ENCODE measurements around the gene MYO1A.

Gene MYO1A

DNA sequence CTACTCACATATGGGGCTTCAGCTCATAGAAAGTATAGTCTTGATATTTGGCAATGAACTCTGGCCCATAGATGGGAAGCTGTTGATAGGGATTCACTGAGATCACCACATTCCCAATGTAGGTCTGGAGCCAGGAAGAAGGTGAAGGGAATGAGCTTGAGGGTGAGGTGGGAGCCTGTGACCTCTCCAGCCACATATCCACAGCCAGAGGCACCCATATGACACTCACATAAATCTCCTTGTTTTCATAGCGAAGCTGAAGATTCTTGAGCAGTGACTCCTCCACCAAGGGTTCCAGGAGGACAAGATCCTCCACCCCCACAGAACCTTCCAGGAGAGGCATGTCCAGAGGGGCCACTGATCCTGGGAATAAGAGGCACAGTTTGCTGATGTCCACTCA is 1.9 kb downstream of the MYO1A start:
- no peaks in the 10 kb centered on the region; the same call in 1 of the 2 replicates for H3K4me1 ChIP-seq
- H3K4me3 ChIP-seq = no peak overlapping the region
- H3K9me3 ChIP-seq = no peaks in the 10 kb centered on the region
- in situ Hi-C loops (cut with MboI; ENCODE audit: low sequenced_read_pairs) = no loop called here
- H3K36me3 ChIP-seq (replicated peaks) = no peaks in the 10 kb centered on the region
- H3K27me3 ChIP-seq (ENCODE audit: low read depth) = peaks cover 3% of the 10 kb centered on the region; the same call in 1 of the 2 replicates
- no peak for DNase-seq (ENCODE audit: low spot score in 2 of 2)

DNA sequence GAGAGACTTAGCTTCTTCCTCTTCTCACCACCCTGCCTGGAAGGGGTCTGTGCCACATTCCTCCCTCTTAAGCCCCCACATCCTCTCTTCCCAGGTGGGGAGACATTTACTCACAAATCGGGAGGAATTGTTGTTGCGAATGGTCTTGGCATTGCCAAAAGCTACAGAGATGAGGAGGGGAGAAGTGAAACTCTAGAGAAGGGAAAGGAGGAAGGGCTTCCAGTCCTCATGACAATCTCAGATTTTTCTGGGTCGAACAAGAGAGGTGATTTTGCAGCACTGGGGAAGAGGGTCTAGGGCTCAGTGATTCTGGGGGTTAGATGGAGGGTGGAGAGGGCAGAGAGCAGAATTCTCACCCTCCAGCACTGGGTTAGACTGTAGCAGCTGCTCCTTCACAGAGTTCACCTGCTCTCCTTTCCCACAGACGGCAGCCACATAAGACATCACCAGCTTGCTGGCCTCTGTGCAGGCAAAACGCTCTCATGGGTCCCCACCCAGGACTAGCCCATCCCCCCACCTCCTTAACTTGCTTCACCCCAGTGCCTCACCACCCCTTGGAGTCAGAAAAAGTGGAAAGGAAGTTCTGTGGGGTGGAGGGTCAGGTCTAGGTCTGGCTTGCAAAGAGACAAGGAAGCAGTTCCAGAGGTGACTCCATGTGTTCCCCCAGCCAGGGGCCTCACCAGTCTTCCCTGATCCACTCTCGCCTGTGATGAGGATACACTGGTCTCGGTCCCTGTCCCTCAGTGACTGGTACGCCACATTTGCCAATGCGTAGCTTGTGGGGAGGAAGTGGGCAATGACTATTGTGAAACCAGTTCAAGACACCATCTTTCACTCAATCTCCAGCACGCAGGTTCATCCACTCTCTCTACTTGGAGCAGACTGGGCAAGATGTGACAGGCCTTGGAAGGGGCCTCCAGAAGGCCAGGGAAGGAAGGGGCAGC is 2.7 kb downstream of the MYO1A start:
- Histone ChIP-seq H3K27me3 (ENCODE audit: low read depth) (peaks cover 3% of the 10 kb centered on the region; the same call in 1 of the 2 replicates), H3K9me3 (no peaks in the 10 kb centered on the region), H3K4me3 (no peak overlapping the region), H3K4me1 (no peaks in the 10 kb centered on the region; the same call in 1 of the 2 replicates), H3K36me3 (replicated peaks) (no peaks in the 10 kb centered on the region)
- in situ Hi-C loops (cut with MboI; ENCODE audit: low sequenced_read_pairs) = no loop called here
- DNase-seq (ENCODE audit: low spot score in 2 of 2) = no peak

DNA sequence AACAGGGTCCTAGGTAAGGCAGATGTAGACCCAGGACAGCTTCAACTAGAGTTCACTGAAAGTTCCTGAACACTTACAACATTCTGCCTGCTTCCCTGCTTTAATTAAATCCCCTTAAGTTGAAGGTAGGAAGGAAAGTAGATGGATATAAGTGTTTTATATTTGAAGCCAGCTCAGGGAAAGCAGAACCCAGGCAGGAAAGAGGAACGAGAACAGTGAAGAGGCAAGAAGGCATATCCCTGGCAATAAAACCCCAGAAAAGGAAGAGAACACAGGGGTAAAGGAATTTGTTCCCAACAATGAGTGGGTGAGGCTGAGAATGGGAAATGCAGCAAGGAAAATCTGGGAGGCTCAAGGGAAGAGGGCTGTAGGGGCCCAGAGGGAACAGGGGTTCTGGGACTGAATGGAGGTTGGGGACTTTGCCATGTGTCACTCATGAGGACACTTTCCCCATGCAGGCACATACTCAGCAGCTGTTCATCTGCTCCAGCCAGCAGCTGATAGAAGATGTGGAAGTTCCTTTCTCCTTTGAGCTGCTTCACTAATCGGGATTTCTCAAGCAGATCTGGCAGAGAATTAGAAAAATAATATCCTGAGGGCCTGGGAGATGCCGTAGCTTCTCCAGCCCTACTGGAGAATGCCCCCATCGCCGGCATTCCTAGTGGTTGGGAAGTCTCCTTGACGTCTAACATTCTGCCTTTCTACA is 3.7 kb downstream of the MYO1A start:
- in situ Hi-C loops (cut with MboI; ENCODE audit: low sequenced_read_pairs) = no loop called here
- H3K27me3 ChIP-seq (ENCODE audit: low read depth) = peaks cover 3% of the 10 kb centered on the region; the same call in 1 of the 2 replicates
- no peaks in the 10 kb centered on the region for H3K36me3 ChIP-seq (replicated peaks)
- H3K9me3 ChIP-seq = no peaks in the 10 kb centered on the region
- H3K4me3 ChIP-seq = no peak overlapping the region
- DNase-seq (ENCODE audit: low spot score in 2 of 2) = no peak
- no peaks in the 10 kb centered on the region; the same call in 1 of the 2 replicates for H3K4me1 ChIP-seq

DNA sequence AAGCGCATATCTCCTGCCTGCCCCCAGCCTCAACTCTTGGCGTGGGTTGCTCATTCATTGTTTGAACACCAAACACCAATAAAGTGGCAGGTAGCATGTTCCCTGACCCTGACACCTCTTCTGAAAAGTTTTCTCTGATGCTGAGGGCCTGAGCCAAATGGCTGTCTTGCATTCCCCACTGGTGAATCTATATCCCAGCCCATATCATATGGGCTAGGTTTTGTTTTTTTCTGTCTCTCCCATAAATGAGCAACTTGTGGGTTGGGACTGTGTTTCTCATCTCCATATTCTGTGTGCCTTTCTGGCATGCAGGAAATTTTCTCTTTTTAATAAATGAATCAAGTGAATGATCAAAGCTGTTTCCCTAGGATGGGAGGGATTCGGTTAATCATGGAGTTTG is 5.0 kb downstream of the MYO1A start:
- no peaks in the 10 kb centered on the region for H3K36me3 ChIP-seq (replicated peaks)
- no peak overlapping the region for H3K4me3 ChIP-seq
- H3K9me3 ChIP-seq = no peaks in the 10 kb centered on the region
- H3K27me3 ChIP-seq (ENCODE audit: low read depth) = peaks cover 3% of the 10 kb centered on the region; the same call in 1 of the 2 replicates
- no peak for DNase-seq (ENCODE audit: low spot score in 2 of 2)
- no peaks in the 10 kb centered on the region; the same call in 1 of the 2 replicates for H3K4me1 ChIP-seq
- in situ Hi-C loops (cut with MboI; ENCODE audit: low sequenced_read_pairs) = no loop called here

DNA sequence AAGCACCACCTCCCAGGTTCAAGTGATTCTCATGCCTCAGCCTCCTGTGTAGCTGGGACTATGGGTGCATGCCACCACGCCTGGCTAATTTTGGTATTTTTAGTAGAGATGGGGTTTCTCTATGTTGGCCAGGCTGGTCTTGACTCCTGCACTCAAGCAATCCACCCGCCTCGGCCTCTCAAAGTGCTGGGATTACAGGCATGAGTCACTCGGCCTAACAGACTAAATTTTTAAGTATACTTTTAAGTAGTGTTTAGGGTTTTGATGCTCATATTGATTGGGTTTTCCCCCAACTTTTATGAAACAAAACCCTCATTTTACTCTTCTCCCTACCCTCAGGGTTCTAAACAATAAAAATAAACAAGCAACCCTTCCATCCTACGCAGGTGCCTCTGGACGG is 5.5 kb downstream of the MYO1A start:
- H3K9me3 ChIP-seq = no peaks in the 10 kb centered on the region
- H3K4me1 ChIP-seq = no peaks in the 10 kb centered on the region
- H3K27me3 ChIP-seq (ENCODE audit: low read depth) = peaks cover 3% of the 10 kb centered on the region; the same call in 1 of the 2 replicates
- H3K36me3 ChIP-seq (replicated peaks) = no peaks in the 10 kb centered on the region
- no peak for DNase-seq (ENCODE audit: low spot score in 2 of 2)
- in situ Hi-C loops (cut with MboI; ENCODE audit: low sequenced_read_pairs) = no loop called here
- H3K4me3 ChIP-seq = no peak overlapping the region

DNA sequence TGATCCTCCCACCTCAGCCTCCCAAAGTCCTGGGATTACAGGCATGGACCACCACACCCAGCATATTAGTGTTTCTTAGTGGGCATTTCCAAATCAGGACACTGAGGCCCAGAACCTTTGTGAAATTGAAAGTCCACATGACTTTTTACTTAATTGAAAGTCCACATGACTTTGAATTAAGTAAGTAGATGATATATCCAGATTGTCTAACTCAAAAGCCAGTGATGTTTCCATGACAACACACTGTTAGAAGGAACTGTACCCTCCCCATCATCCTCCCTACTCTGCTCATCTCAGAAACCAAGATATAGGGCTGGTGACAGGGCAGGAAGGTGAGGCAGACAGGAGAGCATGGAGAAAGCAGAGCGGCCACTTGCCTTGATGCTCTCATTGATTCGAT is 7.2 kb downstream of the MYO1A start:
- Histone ChIP-seq H3K36me3 (replicated peaks) (no peaks in the 10 kb centered on the region), H3K4me3 (no peak overlapping the region), H3K27me3 (ENCODE audit: low read depth) (peaks cover 3% of the 10 kb centered on the region; the same call in 1 of the 2 replicates), H3K9me3 (no peaks in the 10 kb centered on the region), H3K4me1 (no peaks in the 10 kb centered on the region)
- in situ Hi-C loops (cut with MboI; ENCODE audit: low sequenced_read_pairs) = no loop called here
- no peak for DNase-seq (ENCODE audit: low spot score in 2 of 2)

DNA sequence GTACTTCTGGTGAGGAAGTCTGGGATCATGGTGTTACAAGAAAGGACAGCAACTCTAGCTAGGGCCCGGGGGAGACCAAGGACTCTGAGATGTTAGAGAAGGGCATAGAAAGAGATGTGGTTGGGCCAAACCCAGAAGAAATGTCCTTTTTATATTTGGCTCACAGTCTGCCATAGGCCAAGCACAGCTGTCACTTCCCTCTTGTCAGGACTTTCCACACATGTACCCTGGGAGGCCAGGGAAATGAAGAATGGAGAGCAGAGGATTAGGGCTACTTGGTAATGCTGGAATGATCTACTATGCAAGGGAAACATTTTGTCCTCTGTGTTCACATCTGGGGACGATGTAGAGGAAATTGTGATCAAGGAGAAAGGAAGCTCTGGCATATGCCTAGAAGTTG is 9.2 kb downstream of the MYO1A start:
- no peak for DNase-seq (ENCODE audit: low spot score in 2 of 2)
- in situ Hi-C loops (cut with MboI; ENCODE audit: low sequenced_read_pairs) = no loop called here
- no peaks in the 10 kb centered on the region for H3K9me3 ChIP-seq
- H3K27me3 ChIP-seq (ENCODE audit: low read depth) = peaks cover 3% of the 10 kb centered on the region; the same call in 1 of the 2 replicates
- H3K4me3 ChIP-seq = no peak overlapping the region
- no peaks in the 10 kb centered on the region for H3K4me1 ChIP-seq
- H3K36me3 ChIP-seq (replicated peaks) = no peaks in the 10 kb centered on the region

DNA sequence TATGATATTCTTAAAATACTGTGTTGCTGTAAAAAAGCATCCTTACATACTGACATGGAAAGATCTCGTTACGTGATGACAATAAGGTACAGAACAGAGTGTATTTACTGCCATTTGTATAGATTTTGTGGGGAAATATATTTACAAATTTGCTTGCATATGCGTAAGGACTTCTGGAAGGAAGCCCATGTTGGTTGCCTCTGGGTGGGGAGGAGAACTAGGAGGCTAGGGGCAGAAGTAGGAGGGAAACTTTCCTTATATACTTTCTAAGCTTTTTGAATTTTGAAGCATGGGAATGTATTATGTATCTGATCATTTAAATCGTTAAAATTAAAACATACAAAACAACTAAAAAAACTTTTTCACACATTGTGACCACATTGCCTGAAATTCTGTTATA is 9.7 kb downstream of the MYO1A start:
- no peaks in the 10 kb centered on the region for H3K9me3 ChIP-seq
- no peak for DNase-seq (ENCODE audit: low spot score in 2 of 2)
- no peak overlapping the region for H3K4me3 ChIP-seq
- in situ Hi-C loops (cut with MboI; ENCODE audit: low sequenced_read_pairs) = no loop called here
- H3K27me3 ChIP-seq (ENCODE audit: low read depth) = no peaks in the 10 kb centered on the region
- no peaks in the 10 kb centered on the region for H3K36me3 ChIP-seq (replicated peaks)
- H3K4me1 ChIP-seq = no peaks in the 10 kb centered on the region

DNA sequence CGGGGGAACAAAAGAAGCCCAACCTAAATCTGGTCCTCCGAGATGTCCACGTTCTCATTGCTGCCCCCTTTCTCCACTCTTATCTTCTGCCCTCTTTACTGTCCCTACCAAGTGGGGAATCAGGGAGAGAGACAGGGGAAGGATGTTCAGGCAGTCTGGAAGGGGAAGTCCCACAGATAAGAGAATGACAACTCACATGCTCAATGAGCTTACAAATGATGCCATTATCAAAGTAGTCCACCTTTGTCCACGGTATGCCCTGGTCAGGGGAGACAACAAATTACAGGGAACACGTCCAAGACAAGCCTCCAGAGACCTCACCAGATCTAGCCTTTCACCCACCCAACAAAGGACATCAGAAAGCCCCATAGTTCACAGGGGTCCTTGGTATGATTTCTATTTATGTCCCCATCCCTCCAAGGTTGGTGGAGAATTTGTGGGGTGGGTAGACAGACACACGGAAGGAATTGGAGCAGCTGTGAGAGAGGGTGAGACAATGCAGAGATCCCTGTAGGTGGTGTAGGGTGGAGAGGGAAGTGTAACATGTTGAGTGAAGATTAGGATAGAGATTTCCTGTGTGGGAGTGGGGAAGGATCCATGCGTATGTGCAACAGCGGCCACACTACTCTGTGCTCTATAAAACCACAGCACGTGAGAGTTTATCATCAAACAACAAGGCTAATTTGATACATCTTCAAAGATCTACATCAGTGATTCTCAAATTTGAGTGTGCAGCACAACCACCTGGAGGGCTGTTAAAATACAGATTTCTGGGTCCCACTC is 10.7 kb downstream of the MYO1A start:
- no peaks in the 10 kb centered on the region for H3K9me3 ChIP-seq
- H3K36me3 ChIP-seq (replicated peaks) = no peaks in the 10 kb centered on the region
- in situ Hi-C loops (cut with MboI; ENCODE audit: low sequenced_read_pairs) = no loop called here
- H3K4me1 ChIP-seq = no peaks in the 10 kb centered on the region
- no peaks in the 10 kb centered on the region for H3K27me3 ChIP-seq (ENCODE audit: low read depth)
- DNase-seq (ENCODE audit: low spot score in 2 of 2) = no peak
- no peak overlapping the region for H3K4me3 ChIP-seq

DNA sequence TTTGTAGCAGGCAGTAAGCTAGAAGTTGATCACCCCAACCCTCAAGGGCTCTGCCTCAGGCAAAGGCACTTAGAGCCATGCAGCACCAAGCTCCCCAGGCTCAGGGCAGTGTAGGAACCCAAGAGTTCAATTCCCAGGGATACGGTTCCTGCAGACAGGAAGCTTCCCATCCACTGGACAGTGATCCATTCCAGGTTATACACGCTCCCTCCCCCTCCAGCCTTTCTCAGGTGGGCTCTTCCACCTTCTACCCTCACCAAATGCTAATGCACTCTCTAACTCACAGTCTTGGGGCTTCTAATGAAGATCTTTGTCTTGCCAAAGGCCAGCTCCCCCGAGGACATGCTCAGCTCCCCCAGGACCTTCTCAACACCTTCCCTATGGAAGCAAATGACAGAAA is 12.7 kb downstream of the MYO1A start:
- Histone ChIP-seq H3K9me3 (no peaks in the 10 kb centered on the region), H3K4me1 (no peaks in the 10 kb centered on the region), H3K27me3 (ENCODE audit: low read depth) (no peaks in the 10 kb centered on the region), H3K4me3 (no peak overlapping the region), H3K36me3 (replicated peaks) (no peaks in the 10 kb centered on the region)
- in situ Hi-C loops (cut with MboI; ENCODE audit: low sequenced_read_pairs) = no loop called here
- DNase-seq (ENCODE audit: low spot score in 2 of 2) = no peak

DNA sequence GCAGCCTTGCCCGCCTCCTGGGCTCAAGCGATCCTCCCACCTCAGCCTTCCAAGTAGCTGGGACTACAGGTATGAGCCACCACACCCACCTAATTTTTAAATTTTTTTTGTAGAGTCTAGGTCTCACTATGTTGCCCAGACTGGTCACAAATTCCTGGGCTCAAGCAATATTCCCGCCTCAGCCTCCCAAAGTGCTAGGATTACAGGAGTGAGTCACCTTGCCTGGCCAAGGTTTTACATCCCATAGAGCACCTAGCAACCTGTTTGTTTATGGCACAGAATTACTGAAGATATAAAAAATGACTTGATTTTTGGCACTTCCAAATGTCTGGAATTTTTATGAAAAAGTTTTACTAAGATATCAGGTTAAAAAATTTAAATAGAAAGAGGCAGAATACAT is 16.5 kb downstream of the MYO1A start:
- DNase-seq (ENCODE audit: low spot score in 2 of 2) = no peak
- in situ Hi-C loops (cut with MboI; ENCODE audit: low sequenced_read_pairs) = no loop called here
- H3K36me3 ChIP-seq (replicated peaks) = no peaks in the 10 kb centered on the region
- no peak overlapping the region for H3K4me3 ChIP-seq
- H3K4me1 ChIP-seq = peaks cover 7% of the 10 kb centered on the region
- no peaks in the 10 kb centered on the region for H3K9me3 ChIP-seq
- no peaks in the 10 kb centered on the region for H3K27me3 ChIP-seq (ENCODE audit: low read depth)

DNA sequence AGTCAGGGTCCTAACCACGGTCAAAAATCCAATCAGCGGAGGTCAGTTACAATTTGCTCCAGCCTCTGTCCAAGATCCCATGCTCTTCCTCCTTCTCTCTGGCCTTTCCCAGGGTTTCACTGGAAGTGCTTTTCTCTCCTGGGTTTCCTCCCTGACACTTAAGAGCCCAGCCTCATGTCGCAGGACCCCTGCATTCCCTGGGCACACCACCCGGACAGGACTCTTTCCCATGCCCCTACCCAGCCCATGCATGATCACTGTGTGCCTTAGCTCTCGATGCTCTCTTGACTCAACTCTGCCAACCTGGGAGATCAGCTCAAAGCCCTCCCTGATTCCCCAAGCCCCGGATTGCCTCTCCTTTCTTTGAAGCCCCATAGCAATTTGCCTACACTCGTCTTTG is 18.1 kb downstream of the MYO1A start:
- DNase-seq (ENCODE audit: low spot score in 2 of 2) = no peak
- in situ Hi-C loops (cut with MboI; ENCODE audit: low sequenced_read_pairs) = no loop called here
- H3K9me3 ChIP-seq = no peaks in the 10 kb centered on the region
- H3K36me3 ChIP-seq (replicated peaks) = no peaks in the 10 kb centered on the region
- H3K4me3 ChIP-seq = no peak overlapping the region
- 0 out of 2 replicates have a peak, but pooled peaks cover 2% of the 10 kb centered on the region for H3K27me3 ChIP-seq (ENCODE audit: low read depth)
- H3K4me1 ChIP-seq = peaks cover 7% of the 10 kb centered on the region

DNA sequence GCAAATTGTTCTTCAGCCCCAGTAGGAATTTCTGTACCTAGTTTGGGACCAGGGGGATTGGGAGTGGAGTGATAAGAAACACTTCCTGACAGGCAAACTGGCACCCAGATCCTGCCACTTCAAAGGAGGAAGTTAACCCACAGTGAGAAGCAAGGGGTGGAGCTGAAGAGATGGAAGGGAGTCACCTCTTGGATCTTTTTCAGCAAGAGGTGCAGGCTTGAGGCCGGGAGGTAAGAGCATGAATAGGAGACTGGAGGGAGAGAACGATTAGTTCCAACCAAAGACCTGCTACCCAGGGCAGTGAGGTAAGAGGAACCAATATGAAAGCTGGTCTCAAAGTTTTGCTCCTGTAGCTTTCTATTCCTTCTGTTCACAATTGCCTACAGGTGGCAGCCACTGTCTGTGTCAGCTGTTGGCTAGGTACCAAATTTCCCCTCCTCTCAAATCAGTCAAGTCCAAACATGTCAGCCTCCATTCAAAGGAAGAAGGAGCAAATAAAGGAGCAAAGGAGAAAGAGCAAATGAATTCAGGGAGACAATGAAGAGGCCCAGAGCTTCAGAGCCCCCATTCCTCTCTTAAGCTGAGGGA is 18.7 kb downstream of the MYO1A start:
- in situ Hi-C loops (cut with MboI; ENCODE audit: low sequenced_read_pairs) = no loop called here
- no peaks in the 10 kb centered on the region for H3K9me3 ChIP-seq
- peak; percentile 58 to 71 for DNase-seq (ENCODE audit: low spot score in 2 of 2)
- H3K36me3 ChIP-seq (replicated peaks) = no peaks in the 10 kb centered on the region
- 0 out of 2 replicates have a peak, but pooled peaks cover 3% of the 10 kb centered on the region for H3K27me3 ChIP-seq (ENCODE audit: low read depth)
- H3K4me3 ChIP-seq = no peak overlapping the region
- H3K4me1 ChIP-seq = peaks cover 7% of the 10 kb centered on the region

Data from HAP-1 (cell line).